Suppressor macrophage (primary cell): ENCODE results near the gene SENP1.
"Not testable (repeated sequence)": the region's sequence is repeated elsewhere in the genome, so short reads cannot be mapped to it uniquely, and the experiment has no call there.

Experiments
- DNase-seq, 4 experiments: peaks; one replicate each; pipeline ENCODE4 v3.0.0-alpha.2; 2020 to 2022

SENP1 gene

DNA sequence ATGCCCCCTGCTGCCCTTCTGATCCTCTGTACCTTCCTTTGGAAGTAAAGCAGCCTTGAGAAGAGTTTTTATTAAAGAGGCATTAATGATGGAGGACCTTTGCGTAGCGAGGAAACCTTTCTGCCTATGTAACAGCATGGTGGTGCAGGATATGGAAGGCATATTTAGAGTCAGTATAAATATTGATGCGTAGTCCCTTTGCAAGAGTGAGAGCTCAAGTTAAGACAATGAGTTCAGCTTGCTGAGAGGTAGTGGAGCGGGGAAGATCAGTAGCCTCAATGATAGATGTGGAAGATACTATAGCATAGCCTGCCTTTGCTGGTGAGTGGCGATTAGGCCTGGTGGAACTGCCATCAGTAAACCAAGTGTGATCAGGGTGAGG, 5.4 kb upstream of the SENP1 start:
- DNase-seq = not testable (repeated sequence)

DNA sequence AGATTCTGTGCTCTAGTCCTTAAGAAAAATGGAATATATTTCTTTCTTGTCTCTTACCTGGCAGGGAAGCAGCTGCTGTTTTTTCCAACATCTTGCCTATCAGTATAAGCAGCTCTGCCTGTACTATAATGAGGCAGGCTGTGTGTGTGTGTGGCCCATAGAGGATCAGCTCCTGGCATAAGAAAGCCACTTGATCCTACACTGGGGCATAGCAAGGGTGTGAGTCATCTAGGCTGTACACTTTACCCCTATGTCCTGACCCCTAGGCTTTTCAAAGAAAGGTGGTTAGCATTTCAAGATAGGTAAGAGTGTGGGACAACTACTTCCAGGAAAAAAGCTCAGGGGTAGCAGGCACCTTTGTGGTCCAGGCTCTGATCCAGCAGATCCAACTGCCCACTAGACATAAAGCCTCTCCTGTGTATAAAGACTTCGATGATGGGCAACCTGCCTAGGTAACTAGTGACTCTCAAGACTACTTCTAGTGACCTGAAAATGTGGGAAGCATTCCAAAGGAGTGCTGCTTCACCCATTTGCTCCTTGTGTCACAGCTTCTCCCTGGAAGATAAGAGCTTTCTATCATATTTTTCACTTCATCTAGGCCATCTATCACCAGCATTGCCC, 4.9 kb upstream of the SENP1 start:
- no peak for DNase-seq

DNA sequence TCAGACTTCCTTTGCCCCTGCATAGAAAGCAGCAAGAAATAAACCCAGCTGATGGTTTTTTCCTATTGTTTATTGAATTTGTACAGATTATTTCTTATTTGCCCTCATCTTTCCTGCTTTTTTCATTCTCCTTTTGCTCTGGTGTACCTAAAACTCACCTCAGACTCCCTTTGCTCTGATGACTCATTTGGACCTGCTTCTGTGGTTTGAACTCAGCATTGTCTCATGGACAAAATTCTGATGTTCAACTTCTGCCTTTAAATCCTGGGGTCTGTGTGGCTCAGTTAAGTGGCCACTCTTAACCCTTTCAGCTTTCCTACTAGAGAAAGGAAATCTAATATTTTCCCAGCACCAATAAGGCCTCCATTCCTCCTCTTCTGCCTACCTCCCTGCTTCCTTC, 3.5 kb upstream of the SENP1 start:
- no peak for DNase-seq

- no peak for DNase-seq
Measured at GRCh38 chr12:48106681-48107613, 1.1 kb upstream of the SENP1 start.

GRCh38 chr12:48105321-48105866, 485 bp downstream of the SENP1 start:
- peak; percentile 3 to 38 (median 21) for DNase-seq

DNA sequence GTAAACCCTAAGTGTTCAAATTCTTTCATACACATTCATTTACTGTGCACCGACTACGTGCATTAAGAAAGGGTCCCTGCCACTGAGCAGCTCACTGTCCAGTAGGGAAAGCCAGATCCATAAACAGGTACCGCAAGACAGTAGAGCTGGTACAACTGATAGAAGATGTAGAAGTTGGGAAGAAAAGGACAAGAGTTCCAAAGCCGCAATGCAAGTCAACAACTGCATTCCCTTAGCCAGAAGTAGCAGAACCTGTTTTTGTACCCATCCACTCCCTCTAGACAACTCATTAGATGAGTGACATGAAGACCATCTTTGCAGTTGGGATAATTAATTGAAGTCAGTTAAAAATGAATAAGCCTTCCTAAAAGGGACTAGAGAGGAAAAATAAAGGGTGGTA, 1.3 kb downstream of the SENP1 start:
- no peak for DNase-seq

GRCh38 chr12:48092611-48093010, 13.3 kb downstream of the SENP1 start:
- DNase-seq = no peak

- DNase-seq = no peak
Measured at GRCh38 chr12:48086327-48086726, 19.6 kb downstream of the SENP1 start.

DNA sequence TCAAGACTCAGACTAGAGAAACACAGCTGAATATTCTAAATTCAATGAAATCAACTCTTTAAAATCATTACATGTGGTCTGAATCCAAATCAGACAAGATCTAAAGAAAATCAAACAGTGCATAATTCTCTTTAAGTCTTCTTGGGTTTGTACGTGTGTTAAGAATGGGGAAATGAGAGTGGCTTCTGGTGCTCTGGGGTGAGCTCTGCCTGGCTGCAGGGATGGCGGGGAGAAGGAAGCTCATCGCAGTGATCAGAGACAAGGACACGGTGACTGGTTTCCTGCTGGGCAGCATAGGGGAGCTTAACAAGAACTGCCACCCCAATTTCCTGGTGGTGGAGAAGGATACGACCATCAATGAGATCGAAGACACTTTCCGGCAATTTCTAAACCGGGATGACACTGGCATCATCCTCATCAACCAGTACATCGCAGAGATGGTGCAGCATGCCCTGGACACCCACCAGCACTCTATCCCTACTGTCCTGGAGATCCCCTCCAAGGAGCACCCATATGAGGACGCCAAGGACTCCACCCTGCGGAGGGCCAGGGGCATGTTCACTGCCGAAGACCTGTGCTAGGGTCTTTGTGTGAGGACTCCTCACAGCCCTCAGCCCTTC, 20.9 kb downstream of the SENP1 start:
- DNase-seq = peak in 2 of 4 experiments; percentile 7 to 13

- DNase-seq = peak in 2 of 4 experiments; percentile 20 to 25
Measured at GRCh38 chr12:48084066-48084465, 21.8 kb downstream of the SENP1 start.

- no peak for DNase-seq
Measured at GRCh38 chr12:48080821-48081220, 25.1 kb downstream of the SENP1 start.

DNA sequence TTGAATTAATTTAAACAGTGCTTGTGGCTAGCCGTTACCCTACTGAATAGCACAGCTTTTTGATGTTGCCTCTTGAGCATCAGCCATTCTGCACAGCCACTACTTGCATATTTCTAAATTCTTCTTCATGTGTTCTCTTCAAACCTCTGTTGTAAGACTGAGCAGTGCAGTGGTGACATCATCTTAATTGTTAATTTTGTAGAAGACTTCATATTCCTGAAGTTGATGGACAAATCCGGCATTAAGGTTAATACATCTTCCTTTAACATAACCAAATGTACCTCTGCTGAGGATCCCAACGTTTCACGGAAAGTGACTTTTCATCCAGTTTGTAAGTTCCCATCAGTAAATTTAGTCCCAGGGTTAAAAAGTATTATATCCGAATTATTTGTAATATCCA, 25.6 kb downstream of the SENP1 start:
- no peak for DNase-seq

- DNase-seq = peak; percentile 9 to 54 (median 32)
Measured at GRCh38 chr12:48078901-48079300, 27.0 kb downstream of the SENP1 start.

GRCh38 chr12:48077111-48077510, 28.8 kb downstream of the SENP1 start:
- DNase-seq = no peak

- peak; percentile 8 to 62 (median 42) for DNase-seq
Measured at GRCh38 chr12:48075832-48076231, 30.0 kb downstream of the SENP1 start.

DNA sequence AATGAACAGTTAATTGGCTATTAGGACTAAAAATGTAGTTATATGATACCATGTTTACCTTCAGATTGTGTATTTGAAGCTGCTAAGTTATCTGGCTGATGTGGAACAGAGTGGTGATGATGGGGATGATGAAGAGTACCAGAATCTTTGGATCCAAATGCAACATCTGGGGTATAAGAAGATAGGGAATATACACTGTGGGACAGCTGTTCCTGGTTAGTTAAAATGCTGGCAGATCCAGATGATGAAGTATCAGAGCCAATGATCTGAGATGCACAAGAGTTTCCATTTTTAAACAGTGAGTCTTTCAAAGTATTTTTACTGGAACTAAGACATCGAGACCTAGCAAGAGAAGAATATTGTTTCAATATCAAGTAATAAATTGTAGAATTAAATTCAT, 31.6 kb downstream of the SENP1 start:
- no peak for DNase-seq

DNA sequence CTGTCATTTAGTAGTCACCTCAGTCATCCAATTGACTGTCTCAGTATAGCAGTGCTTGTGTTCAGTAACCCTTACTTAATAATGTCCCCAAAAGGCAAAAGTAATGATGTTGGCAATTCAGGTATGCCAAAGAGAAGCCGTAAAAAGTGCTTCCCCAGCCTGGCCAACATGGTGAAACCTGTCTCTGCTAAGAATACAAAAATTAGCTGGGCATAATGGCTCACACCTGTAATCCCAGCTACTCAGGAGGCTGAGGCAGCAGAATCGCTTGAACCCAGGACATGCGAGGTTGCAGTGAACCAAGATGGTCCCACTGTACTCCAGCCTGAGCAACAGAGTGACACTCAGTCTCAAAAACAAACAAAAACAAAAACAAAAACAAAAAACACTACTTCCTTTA, 33.6 kb downstream of the SENP1 start:
- DNase-seq = no peak

- no peak for DNase-seq
Measured at GRCh38 chr12:48071808-48072207, 34.1 kb downstream of the SENP1 start.

DNA sequence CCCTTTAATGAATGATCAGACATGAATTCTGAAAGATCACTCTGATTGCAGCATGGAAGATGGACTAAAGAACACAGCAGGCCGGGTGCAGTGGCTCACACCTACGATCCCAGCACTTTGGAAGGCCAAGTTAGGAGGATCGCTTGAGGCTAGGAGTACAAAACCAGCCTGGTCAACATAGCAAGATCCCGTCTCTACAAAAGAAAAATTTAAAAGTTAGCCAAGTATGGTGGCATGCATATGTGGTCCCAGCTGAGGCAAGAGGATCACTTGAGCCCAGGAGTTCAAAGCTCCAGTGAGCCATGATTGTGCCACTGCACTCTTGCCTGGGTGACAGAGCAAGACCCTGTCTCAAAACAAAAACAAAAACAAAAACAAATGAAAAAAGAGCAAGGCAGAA, 35.1 kb downstream of the SENP1 start:
- DNase-seq = no peak

GRCh38 chr12:48070033-48070432, 35.8 kb downstream of the SENP1 start:
- no peak for DNase-seq

DNA sequence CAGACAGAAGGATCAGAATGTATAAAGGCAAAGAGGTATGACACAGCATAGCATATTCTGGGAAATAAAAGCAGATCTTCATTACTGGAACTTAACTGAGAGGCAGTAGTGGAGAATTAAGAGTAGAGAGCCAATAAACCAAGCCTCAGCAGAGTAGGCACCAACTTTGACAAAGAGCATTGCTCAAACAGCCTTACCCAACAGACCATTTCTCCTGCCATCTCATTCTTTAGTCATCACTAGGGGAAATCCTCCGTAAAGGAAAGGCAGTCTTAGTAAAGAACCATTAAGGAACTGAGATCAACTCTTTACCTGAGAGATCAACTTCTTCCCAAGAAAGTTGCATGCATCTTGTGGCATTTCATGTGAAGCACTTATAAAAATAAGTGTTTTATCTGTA, 36.6 kb downstream of the SENP1 start:
- peak; percentile 29 to 56 (median 53) for DNase-seq

- DNase-seq = no peak
Measured at GRCh38 chr12:48068457-48068856, 37.4 kb downstream of the SENP1 start.

GRCh38 chr12:48067250-48067938, 38.5 kb downstream of the SENP1 start:
- no peak for DNase-seq
